HG03060 (cell line): ENCODE measurements around the gene RPS21.
A peak's percentile ranks its signal among the peaks of the same experiment; 100 is the strongest.

Experiments used
- ATAC-seq: cut with Tn5 transposase; IDR thresholded peaks from one replicate; pipeline ENCODE4 v1.9.1; 2021; ENCODE audit warnings: low read depth, moderate number of reproducible peaks; ENCODE audit not compliant: unreplicated experiment

Gene RPS21

GRCh38 chr20:62393830-62394229, 6.9 kb downstream of the RPS21 start:
- ATAC-seq = no peak

GRCh38 chr20:62394248-62395245, 7.6 kb downstream of the RPS21 start:
- no peak for ATAC-seq

GRCh38 chr20:62395311-62396242, 8.7 kb downstream of the RPS21 start:
- ATAC-seq = no peak

GRCh38 chr20:62396367-62397239, 9.7 kb downstream of the RPS21 start:
- no peak for ATAC-seq

DNA sequence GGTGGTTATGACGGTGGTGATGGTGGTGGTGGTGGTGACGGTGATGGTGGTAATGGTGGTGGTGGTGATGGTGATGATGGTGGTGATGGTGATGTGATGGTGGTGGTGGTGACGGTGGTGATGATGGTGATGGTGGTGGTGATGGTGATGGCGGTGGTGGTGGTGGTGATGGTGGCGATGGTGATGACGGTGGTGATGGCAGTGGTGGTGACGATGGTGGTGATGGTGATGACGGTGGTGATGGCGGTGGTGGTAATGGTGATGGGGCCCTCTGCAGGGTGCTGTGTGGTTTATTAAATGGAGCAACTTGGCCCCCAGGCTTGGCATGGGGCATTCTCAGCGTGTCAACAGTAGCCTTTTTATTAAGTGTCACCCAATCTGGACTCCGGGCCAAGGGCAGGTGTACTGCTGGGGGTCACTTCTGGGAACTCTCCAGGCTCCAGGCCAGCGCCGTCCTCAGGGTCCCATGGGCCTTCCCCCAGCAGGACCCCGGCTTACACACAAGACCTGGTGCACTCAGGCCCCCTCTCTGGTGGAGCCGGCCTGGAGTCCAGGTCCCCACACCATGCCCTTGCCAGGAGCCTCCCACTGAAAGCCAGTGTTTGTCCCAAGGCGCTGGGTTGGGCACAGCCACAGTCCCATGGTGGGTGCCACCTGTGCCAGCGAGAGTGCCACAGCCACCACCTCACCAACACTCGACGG, 11.4 kb downstream of the RPS21 start:
- ATAC-seq = no peak

DNA sequence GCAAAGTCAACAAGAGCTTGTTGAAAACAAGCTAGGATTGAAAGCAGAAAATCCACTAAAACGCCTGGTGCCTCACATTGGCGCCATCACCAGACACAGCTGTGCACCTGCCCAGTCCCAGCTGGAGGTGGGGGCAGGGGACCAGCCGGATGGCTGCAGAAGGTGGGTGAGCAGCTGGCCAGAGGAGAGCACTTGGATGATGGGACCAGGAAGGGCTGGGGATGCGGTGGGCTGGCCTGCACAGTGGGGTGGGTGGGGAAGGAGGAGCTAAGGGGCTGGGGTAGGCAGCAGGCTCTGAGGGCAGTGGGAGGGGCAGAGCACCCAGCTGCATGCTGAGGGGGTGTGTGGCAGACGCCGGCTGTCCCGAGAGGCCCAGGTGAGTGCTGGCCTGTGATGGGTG, 13.1 kb downstream of the RPS21 start:
- ATAC-seq = no peak

GRCh38 chr20:62400541-62400940, 13.6 kb downstream of the RPS21 start:
- no peak for ATAC-seq

DNA sequence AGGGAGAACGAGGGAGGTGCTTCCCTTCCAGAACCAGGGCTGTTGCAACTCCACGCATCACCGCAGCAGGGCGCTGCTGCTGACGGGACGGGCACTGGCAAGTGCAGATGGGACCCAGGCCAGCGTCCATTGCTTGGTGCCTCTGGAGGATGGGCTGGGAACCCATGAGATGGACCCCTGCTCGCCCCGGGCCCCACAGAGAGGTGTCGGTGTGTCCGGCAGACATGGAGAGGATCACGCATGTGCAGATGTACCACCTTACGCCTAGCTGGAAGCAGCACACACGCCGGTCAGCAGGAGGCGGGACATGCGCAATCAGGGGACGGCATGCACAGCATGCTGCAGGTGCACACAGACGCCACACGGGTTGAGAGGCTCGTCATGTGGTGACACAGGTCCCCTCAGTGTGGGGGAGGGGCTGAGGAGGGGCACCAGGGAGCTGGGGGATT, 14.5 kb downstream of the RPS21 start:
- ATAC-seq = no peak

- ATAC-seq = no peak
Observed at GRCh38 chr20:62402456-62403150, 15.7 kb downstream of the RPS21 start.

- no peak for ATAC-seq
Observed at GRCh38 chr20:62403331-62403730, 16.4 kb downstream of the RPS21 start.

- no peak for ATAC-seq
Observed at GRCh38 chr20:62404112-62404665, 17.3 kb downstream of the RPS21 start.

- ATAC-seq = no peak
Observed at GRCh38 chr20:62404761-62405107, 17.8 kb downstream of the RPS21 start.

DNA sequence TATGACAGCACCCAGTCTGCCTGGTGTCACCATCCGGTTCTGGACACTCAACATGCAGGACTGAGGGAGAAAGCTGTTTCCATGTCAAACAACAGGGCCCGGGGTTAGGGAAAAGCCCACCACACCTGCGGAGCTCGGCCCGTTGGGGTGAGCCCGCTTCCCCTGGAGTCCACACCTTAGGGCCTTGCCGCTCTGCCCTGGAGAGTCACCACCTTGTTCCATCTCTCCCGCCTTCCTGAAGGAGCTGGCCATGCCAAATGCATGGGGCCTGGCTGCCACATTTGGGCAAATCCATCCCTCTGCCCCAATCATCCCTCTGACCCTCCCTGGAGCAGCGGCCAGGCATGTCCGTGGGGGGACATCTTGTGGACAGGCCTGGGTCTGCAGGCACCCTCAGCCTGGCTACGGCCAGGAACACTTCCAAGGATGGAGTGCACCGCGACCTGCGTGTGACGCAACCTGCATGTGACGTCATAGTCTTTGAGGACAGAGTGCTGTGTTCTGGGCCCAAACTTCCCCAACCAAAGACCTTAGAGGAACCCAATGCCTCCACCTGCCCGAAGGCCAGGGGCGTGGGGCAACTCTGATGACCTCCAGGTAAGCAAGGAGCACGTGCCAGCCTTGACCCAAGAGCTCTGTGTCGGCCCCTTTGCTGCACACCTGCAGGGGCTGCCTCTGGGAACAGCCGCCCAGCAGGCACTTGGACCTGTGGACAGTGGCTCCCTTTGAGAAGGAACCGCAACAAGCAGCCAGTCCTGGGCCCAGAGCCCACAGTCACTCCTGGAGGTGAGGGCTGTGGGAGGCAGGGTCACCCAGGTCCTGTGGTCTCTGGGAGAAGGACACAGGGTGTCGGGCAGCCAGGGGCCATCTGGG, 18.4 kb downstream of the RPS21 start:
- no peak for ATAC-seq

DNA sequence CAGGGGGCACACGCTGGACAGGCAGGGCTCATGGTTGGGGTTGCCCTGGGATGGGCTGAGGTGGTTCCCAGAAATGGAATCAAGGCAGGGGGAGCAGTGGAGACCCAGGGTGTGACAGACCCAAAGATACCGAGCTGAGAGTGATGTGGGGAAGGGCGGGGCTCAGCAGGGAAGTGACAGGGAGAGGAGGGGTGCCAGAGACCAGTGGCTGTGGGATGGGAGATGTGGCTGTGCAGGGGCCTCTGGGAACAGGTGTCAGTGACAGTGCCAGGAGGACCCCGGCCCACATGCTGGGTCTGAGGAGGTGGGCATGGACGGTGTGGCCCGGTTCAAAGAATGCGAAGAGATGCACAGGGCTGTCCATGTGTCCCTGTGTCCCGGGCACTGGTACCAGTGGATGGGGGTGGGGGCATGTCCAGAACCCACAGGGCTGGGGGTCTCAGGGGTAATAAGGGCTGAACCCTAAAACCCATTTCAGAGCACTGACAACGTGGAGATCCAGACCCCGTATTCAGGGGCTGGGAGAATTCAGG, 19.1 kb downstream of the RPS21 start:
- ATAC-seq = no peak

- no peak for ATAC-seq
Observed at GRCh38 chr20:62406635-62407176, 19.8 kb downstream of the RPS21 start.

DNA sequence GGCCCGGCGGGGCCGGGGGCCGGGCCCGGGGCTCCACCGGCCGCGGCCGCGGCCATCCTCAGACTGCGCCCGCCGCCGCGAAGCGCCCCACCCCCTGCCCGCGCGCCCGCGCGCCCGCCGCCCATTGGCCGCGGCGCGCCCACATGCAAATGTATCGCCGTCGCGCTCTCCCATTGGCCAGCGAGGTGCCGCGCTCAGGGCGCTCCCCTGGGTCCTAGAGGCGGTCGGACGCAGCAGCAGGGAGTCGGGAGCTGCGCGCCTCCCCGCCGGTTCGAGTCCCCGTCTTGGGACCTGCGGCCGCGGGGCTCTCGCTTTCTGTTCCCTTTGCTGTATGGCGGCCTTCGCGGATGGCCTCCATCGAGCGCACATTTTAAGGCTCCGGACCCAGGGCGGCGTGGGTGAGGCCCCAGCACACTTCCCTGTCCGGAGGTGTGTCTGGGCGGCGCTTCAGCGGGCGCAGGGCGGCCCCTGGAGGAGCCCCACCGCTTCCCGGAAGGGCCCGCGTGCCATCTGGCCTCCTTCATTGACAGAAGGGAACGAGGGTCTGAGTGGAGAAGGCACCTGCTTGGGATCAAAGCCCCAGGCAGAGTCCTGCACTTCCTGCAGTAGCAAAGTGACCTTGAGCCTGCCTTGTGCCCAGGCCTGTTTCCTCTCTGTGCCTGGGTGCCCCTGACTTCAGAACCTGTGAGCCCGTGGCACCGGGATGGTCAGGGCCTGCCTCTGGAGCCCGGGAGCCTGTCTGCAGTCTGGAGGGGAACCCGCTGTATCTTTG, 20.5 kb downstream of the RPS21 start, which contains the start of gene CABLES2:
Gene CABLES2, minus strand, starts transcription at position 65 of the 772 bp plus-strand sequence. Its CDS starts 9 bp downstream, at position 56.
- peak; percentile 79 for ATAC-seq
